Glutamatergic neuron (in vitro differentiated cells): ENCODE measurements around the gene FOXP2. TPM values are rescaled to one million over a fixed set of nuclear protein-coding genes. Genes with fewer than 3 reads are reported as not detected.
"Not testable (repeated sequence)": the region's sequence is repeated elsewhere in the genome, so short reads cannot be mapped to it uniquely, and the experiment has no call there.

Source experiments
- DNase-seq: peaks from one replicate; pipeline ENCODE4 v3.0.0; 2022
- H3K27ac Mint-ChIP-seq: one replicate; pipeline ENCODE4 v1.8.0; 2020; ENCODE audit warnings: mild to moderate bottlenecking, mixed read lengths, inconsistent platforms; ENCODE audit not compliant: unreplicated experiment
- H3K27me3 Mint-ChIP-seq: one replicate; pipeline ENCODE4 v1.8.0; 2020; ENCODE audit warnings: mild to moderate bottlenecking, moderate library complexity, mixed read lengths, inconsistent platforms; ENCODE audit not compliant: unreplicated experiment
- H3K36me3 Mint-ChIP-seq: one replicate; pipeline ENCODE4 v1.8.0; 2020; ENCODE audit warnings: mild to moderate bottlenecking, mixed read lengths, inconsistent platforms; ENCODE audit not compliant: unreplicated experiment
- H3K4me1 Mint-ChIP-seq: one replicate; pipeline ENCODE4 v1.8.0; 2020; ENCODE audit warnings: mild to moderate bottlenecking, low read depth, mixed read lengths, inconsistent platforms; ENCODE audit not compliant: unreplicated experiment
- H3K4me3 Mint-ChIP-seq: one replicate; pipeline ENCODE4 v1.8.0; 2020; ENCODE audit warnings: mild to moderate bottlenecking, mixed read lengths, inconsistent platforms; ENCODE audit not compliant: unreplicated experiment
- H3K9me3 Mint-ChIP-seq: one replicate; pipeline ENCODE4 v1.8.0; 2020; ENCODE audit warnings: mild to moderate bottlenecking, moderate library complexity, mixed read lengths, inconsistent platforms; ENCODE audit not compliant: unreplicated experiment
- total RNA-seq: library from RNA; stranded (reverse); fragmentation: NEBNext Ultra II Directional; extraction: Animal tissue kit (Norgen Biotek cat#: 25700); gene quantifications from one replicate; pipeline ENCODE4 v1.2.1, GENCODE V29; 2021; ENCODE audit not compliant: unreplicated experiment
- TF ChIP-seq, protein P1 (sequence below): fragments of 200-600 bp; sonication (generic); IDR thresholded peaks from one replicate; pipeline ENCODE4 v1.5.0; 2021; ENCODE audit not compliant: partially characterized antibody, unreplicated experiment

FOXP2 gene
- total RNA-seq, 1 donor from 2014 or later: 72.1 TPM

DNA sequence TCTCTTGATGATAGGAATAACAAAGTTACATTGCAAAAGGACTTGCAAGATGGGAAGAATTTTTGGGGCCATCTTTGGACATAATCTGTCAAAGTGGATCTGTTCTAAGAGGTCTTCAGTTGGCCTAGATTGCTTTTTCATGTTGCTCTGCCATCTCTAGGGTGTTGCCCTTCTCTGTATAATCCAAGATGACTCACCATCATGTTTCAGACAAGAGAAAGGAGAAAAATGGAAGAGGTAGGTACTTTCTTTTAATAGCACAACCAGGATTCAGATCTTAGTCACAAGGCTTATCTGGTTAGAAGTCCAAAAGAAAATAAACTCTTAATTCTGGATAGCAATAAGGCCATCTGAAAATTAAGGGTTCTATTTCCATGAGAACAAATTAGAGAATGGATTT is 38.7 kb upstream of the FOXP2 start:
- H3K4me1 Mint-ChIP-seq: no peaks in the 10 kb centered on the region
- no peaks in the 10 kb centered on the region for H3K27me3 Mint-ChIP-seq
- no peaks in the 10 kb centered on the region for H3K9me3 Mint-ChIP-seq
- TF ChIP-seq, protein P1, sequence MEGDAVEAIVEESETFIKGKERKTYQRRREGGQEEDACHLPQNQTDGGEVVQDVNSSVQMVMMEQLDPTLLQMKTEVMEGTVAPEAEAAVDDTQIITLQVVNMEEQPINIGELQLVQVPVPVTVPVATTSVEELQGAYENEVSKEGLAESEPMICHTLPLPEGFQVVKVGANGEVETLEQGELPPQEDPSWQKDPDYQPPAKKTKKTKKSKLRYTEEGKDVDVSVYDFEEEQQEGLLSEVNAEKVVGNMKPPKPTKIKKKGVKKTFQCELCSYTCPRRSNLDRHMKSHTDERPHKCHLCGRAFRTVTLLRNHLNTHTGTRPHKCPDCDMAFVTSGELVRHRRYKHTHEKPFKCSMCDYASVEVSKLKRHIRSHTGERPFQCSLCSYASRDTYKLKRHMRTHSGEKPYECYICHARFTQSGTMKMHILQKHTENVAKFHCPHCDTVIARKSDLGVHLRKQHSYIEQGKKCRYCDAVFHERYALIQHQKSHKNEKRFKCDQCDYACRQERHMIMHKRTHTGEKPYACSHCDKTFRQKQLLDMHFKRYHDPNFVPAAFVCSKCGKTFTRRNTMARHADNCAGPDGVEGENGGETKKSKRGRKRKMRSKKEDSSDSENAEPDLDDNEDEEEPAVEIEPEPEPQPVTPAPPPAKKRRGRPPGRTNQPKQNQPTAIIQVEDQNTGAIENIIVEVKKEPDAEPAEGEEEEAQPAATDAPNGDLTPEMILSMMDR: no peak
- no peak for DNase-seq
- no peak overlapping the region for H3K27ac Mint-ChIP-seq
- peaks cover 5% of the 10 kb centered on the region for H3K36me3 Mint-ChIP-seq
- H3K4me3 Mint-ChIP-seq: no peak overlapping the region

DNA sequence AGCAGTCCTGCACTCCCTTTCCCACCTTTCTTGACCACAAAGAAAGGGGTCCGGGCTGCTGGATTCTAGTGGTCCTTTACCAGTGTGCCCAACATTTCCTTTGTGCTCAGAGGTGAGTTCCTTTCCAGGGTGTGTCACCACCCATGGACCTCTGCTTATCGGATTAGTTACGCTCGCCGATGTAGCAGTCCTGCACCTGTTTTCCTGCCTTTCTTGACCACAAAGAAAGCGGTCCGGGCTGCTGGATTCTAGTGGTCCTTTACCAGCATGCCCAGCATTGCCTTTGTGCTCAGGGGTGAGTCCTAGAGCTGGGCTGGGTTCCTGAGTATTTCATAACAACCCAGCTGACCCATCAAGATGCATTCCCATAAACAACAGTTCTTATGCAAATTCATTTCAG is 30.7 kb upstream of the FOXP2 start:
- H3K4me3 Mint-ChIP-seq, H3K27ac Mint-ChIP-seq, H3K36me3 Mint-ChIP-seq: not testable (repeated sequence)

DNA sequence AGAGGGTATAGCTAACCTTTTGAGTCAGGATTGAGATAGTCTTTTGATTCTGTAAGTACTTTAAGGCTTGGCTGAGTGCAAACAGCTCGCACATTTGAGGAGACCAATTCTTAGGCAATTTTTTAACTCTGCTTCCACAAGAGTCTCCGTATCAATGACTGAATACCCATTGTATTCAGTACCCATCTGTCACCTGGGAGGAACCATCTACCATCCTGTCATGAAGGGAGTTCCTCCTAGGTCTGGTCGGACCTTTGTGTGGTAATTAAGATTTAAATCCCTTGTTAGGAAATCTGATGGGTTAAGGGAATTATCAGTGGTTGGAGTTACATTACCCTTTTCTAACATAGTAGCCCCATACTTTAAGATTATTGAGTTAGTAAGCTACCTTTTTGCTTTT is 30.3 kb upstream of the FOXP2 start:
- DNase-seq, H3K9me3 Mint-ChIP-seq, H3K27me3 Mint-ChIP-seq, H3K27ac Mint-ChIP-seq, H3K4me1 Mint-ChIP-seq, H3K4me3 Mint-ChIP-seq, H3K36me3 Mint-ChIP-seq: not testable (repeated sequence)

More for the DNA sequence above, 30.7 kb upstream of the FOXP2 start:
- DNase-seq, H3K27me3 Mint-ChIP-seq, H3K9me3 Mint-ChIP-seq, H3K4me1 Mint-ChIP-seq: not testable (repeated sequence)

DNA sequence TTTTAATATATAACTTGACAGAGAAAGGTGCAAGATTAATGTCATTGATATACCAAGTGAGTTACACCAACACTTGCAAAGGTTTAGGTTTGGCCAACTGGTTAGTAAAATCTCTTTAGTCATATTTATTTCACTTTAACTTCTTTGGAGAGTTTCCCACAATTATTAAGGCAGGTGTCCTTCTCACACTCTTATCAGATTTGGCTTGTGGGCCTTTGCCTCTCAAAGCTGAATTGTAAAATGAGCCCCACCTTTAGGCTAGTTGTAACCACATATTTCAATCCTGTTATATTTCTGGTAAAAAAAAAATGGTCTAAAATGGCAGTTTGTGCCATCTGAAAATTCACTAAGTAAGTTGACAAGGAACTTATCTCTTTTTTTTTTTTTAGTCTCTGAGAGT is 26.6 kb upstream of the FOXP2 start:
- peaks cover 2% of the 10 kb centered on the region for H3K9me3 Mint-ChIP-seq
- peaks cover 4% of the 10 kb centered on the region for H3K36me3 Mint-ChIP-seq
- H3K4me3 Mint-ChIP-seq: no peak overlapping the region
- no peaks in the 10 kb centered on the region for H3K27me3 Mint-ChIP-seq
- no peak overlapping the region for H3K27ac Mint-ChIP-seq
- DNase-seq: no peak
- TF ChIP-seq, protein P1: no peak
- H3K4me1 Mint-ChIP-seq: peaks cover 4% of the 10 kb centered on the region

DNA sequence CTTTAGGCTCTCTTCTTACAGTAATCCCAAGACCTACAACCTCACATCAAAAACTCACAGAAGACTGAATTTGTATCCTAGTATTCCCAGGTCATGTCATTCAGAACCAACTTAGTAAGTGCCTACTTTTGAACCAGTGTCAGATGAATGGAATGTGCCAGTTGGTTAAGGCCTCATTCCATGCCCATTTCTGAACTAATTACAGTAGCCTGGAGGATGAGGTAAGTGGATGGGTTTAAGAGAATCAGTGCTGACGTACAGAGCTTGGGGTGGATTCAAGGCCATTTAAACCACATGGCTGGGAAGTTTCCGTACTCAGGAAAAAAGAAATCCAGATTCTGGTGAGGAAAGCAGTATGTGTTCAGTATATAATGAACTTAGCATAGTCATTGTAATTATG is 21.9 kb upstream of the FOXP2 start:
- DNase-seq: no peak
- H3K4me1 Mint-ChIP-seq: peaks cover 8% of the 10 kb centered on the region
- TF ChIP-seq, protein P1: no peak
- H3K27ac Mint-ChIP-seq: no peak overlapping the region
- H3K36me3 Mint-ChIP-seq: no peaks in the 10 kb centered on the region
- no peaks in the 10 kb centered on the region for H3K27me3 Mint-ChIP-seq
- H3K4me3 Mint-ChIP-seq: no peak overlapping the region
- no peaks in the 10 kb centered on the region for H3K9me3 Mint-ChIP-seq

DNA sequence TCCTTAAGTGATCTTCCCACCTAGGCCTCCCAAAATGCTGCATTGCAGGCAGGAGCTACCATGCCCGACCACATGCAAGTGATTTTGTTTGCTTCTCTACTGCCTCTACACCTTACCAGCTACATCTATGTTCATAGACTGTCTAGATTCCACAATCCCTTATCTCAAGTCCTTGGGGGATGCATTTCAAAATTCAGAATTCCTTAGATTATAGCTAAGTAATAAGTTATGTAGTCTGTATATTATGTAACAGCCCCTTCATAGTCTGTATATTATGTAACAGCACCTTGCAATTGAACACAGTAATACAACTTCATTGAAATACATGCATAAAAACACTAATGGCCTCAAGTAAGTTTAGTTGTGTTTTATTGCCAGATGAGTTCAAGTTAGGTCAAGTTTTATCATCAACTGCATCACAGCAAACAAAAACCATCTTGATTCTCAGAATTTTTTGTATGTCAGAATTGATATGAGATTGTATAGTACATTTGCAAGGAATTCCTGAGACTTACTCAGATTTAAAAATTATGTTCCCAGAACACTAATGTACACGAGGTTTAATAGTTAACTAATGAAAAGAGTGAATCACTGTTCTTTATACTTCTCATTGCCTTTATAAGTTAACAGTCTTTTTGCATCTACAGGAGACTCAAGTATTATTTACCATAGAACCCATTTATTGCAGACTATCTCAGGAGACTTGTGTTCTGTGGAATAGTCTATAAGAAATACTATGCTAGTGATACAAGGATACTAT is 11.6 kb upstream of the FOXP2 start:
- Mint-ChIP-seq H3K4me3 (no peak overlapping the region), H3K27me3 (no peaks in the 10 kb centered on the region), H3K27ac (no peak overlapping the region), H3K36me3 (no peaks in the 10 kb centered on the region), H3K4me1 (peaks cover 5% of the 10 kb centered on the region), H3K9me3 (peaks cover 2% of the 10 kb centered on the region)
- TF ChIP-seq, protein P1: no peak
- DNase-seq: no peak
